ENCODE data around the gene RAPGEF1.

GRCh38 chr9:131635285-131635684 lies 104.6 kb downstream of the RAPGEF1 start:
- TF ChIP-seq CTCF (IDR thresholded peaks at IDR 0.05; ENCODE audit: extremely low read depth in 1 of 2, insufficient read depth in 1 of 2, low read depth in 1 of 2, low read length in 2 of 2), result peak in 1 of 2 donors; percentile 11
- TF ChIP-seq POLR2A (IDR thresholded peaks at IDR 0.05; ENCODE audit: low read depth, low read length), result no peak
